Fibroblast of the conjunctiva (primary cell): Measurements from ENCODE around the gene TMEM214.
A peak's percentile ranks its signal among the peaks of the same experiment; 100 is the strongest.

ENCODE experiments used
- DNase-seq: peaks from one replicate; pipeline ENCODE4 v3.0.0-alpha.2; 2010; ENCODE audit warnings: low read depth

The TMEM214 gene

GRCh38 chr2:27032495-27033252 lies at the start of gene TMEM214:
Gene TMEM214 (plus strand): TSS chr2:27032965. CDS start chr2:27033016, 51 bp downstream.
- peak; percentile 81 for DNase-seq

- DNase-seq = no peak
Measured at GRCh38 chr2:26983746-26984145, 49.0 kb upstream of the TMEM214 start.

- no peak for DNase-seq
Measured at GRCh38 chr2:26985807-26986206, 47.0 kb upstream of the TMEM214 start.

- no peak for DNase-seq
Measured at GRCh38 chr2:26986576-26986975, 46.2 kb upstream of the TMEM214 start.

- no peak for DNase-seq
Measured at GRCh38 chr2:26988058-26988860, 44.5 kb upstream of the TMEM214 start.

- DNase-seq = no peak
Measured at GRCh38 chr2:26989156-26989555, 43.6 kb upstream of the TMEM214 start.

- no peak for DNase-seq
Measured at GRCh38 chr2:26991717-26992116, 41.0 kb upstream of the TMEM214 start.

- DNase-seq = no peak
Measured at GRCh38 chr2:26993768-26994167, 39.0 kb upstream of the TMEM214 start.

- DNase-seq = no peak
Measured at GRCh38 chr2:26994983-26995382, 37.8 kb upstream of the TMEM214 start.

GRCh38 chr2:26997394-26997793 lies 35.4 kb upstream of the TMEM214 start:
- DNase-seq = no peak

GRCh38 chr2:26998323-26998722 lies 34.4 kb upstream of the TMEM214 start:
- DNase-seq = no peak

- DNase-seq = no peak
Measured at GRCh38 chr2:27000228-27000627, 32.5 kb upstream of the TMEM214 start.

GRCh38 chr2:27000995-27001394 lies 31.8 kb upstream of the TMEM214 start:
- no peak for DNase-seq

- no peak for DNase-seq
Measured at GRCh38 chr2:27001950-27002349, 30.8 kb upstream of the TMEM214 start.

- no peak for DNase-seq
Measured at GRCh38 chr2:27003007-27003406, 29.8 kb upstream of the TMEM214 start.

- no peak for DNase-seq
Measured at GRCh38 chr2:27003857-27004256, 28.9 kb upstream of the TMEM214 start.

- no peak for DNase-seq
Measured at GRCh38 chr2:27006602-27007415, 26.0 kb upstream of the TMEM214 start.

GRCh38 chr2:27007416-27008374 lies 25.1 kb upstream of the TMEM214 start:
- DNase-seq = no peak

GRCh38 chr2:27008678-27009077 lies 24.1 kb upstream of the TMEM214 start:
- DNase-seq = no peak

- DNase-seq = no peak
Measured at GRCh38 chr2:27009083-27009482, 23.7 kb upstream of the TMEM214 start.

GRCh38 chr2:27009716-27010115 lies 23.0 kb upstream of the TMEM214 start:
- no peak for DNase-seq
